KMS-11 (cell line): ENCODE measurements around the gene KCTD1.

Experiments used
- H2AFZ ChIP-seq: fragments of 200-600 bp; sonication (generic); 2 replicates; pipeline ENCODE4 v1.6.1; 2016; ENCODE audit warnings: antibody characterized with exemption, mixed run types, low read depth
- H3K27ac ChIP-seq: fragments of 200-600 bp; sonication (generic); 2 replicates; pipeline ENCODE4 v1.6.1; 2016; ENCODE audit warnings: mild to moderate bottlenecking, mixed run types
- H3K27me3 ChIP-seq: fragments of 200-600 bp; sonication (generic); 2 replicates; pipeline ENCODE4 v1.6.1; 2017; ENCODE audit warnings: mild to moderate bottlenecking, low read depth, mixed run types, moderate library complexity; ENCODE audit not compliant: insufficient read depth
- H3K36me3 ChIP-seq: fragments of 200-600 bp; sonication (generic); 2 replicates; pipeline ENCODE4 v1.6.1; 2017; ENCODE audit warnings: mild to moderate bottlenecking, mixed run types; ENCODE audit not compliant: insufficient read depth
- H3K4me1 ChIP-seq: fragments of 200-600 bp; sonication (generic); 2 replicates; pipeline ENCODE4 v1.6.1; 2016; ENCODE audit warnings: mild to moderate bottlenecking, low read depth, mixed run types; ENCODE audit not compliant: poor library complexity, severe bottlenecking
- H3K4me2 ChIP-seq: fragments of 200-600 bp; sonication (generic); 2 replicates; pipeline ENCODE4 v1.7.0; 2016; ENCODE audit warnings: mild to moderate bottlenecking, mixed run types
- H3K4me3 ChIP-seq: fragments of 200-600 bp; sonication (generic); IDR thresholded peaks from 2 replicates; pipeline ENCODE4 v1.6.1; 2017; ENCODE audit warnings: low read depth, low read length, mixed read lengths; ENCODE audit not compliant: insufficient read depth
- H3K79me2 ChIP-seq: fragments of 200-600 bp; sonication (generic); 2 replicates; pipeline ENCODE4 v1.6.1; 2016; ENCODE audit warnings: low read depth, mixed run types; ENCODE audit not compliant: insufficient read depth
- H3K9ac ChIP-seq: fragments of 200-600 bp; sonication (generic); 2 replicates; pipeline ENCODE4 v1.6.1; 2016; ENCODE audit warnings: mild to moderate bottlenecking, mixed run types
- H4K20me1 ChIP-seq: fragments of 200-600 bp; sonication (generic); 2 replicates; pipeline ENCODE4 v1.6.1; 2016; ENCODE audit warnings: mild to moderate bottlenecking, mixed run types; ENCODE audit not compliant: insufficient read depth
- TF ChIP-seq, protein P1 (sequence below): fragments of 200-600 bp; sonication (generic); conservative IDR thresholded peaks from 2 replicates; pipeline ENCODE4 v1.6.1; 2017; ENCODE audit warnings: low read depth, mild to moderate bottlenecking, antibody characterized with exemption, low read length, moderate library complexity, mixed read lengths

Gene KCTD1

DNA sequence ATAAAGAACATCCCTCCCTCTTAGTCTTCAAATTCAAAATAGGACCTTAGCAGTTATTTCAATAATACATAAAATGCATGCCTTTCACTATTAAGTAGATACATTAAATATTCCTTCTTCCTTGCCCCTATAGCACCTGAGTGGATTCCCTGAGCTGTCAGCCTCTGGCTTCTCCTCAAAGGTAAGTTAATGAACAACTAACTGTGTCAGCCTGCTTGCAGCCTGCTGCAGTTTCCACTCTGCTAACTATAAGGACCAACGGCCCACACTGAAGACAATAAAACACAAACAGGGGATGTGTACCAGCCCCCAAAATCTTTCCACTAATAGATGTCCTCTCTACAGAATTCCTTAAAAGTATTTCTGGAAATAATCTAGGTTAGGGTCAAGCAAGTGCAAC, 5.0 kb downstream of the KCTD1 start:
- Histone ChIP-seq H3K4me1 (peaks cover 40% of the 10 kb centered on the region), H3K27ac (no peak overlapping the region), H3K9ac (no peak overlapping the region), H2AFZ (no peak overlapping the region), H3K27me3 (no peaks in the 10 kb centered on the region), H3K36me3 (no peaks in the 10 kb centered on the region), H3K79me2 (no peaks in the 10 kb centered on the region; the same call in 1 of the 2 replicates), H3K4me3 (no peak overlapping the region), H3K4me2 (peak overlapping the region; percentile 80; the same call in 1 of the 2 replicates), H4K20me1 (0 out of 2 replicates have a peak, but pooled peaks cover 4% of the 10 kb centered on the region)
- TF ChIP-seq, protein P1, sequence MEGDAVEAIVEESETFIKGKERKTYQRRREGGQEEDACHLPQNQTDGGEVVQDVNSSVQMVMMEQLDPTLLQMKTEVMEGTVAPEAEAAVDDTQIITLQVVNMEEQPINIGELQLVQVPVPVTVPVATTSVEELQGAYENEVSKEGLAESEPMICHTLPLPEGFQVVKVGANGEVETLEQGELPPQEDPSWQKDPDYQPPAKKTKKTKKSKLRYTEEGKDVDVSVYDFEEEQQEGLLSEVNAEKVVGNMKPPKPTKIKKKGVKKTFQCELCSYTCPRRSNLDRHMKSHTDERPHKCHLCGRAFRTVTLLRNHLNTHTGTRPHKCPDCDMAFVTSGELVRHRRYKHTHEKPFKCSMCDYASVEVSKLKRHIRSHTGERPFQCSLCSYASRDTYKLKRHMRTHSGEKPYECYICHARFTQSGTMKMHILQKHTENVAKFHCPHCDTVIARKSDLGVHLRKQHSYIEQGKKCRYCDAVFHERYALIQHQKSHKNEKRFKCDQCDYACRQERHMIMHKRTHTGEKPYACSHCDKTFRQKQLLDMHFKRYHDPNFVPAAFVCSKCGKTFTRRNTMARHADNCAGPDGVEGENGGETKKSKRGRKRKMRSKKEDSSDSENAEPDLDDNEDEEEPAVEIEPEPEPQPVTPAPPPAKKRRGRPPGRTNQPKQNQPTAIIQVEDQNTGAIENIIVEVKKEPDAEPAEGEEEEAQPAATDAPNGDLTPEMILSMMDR = no peak

DNA sequence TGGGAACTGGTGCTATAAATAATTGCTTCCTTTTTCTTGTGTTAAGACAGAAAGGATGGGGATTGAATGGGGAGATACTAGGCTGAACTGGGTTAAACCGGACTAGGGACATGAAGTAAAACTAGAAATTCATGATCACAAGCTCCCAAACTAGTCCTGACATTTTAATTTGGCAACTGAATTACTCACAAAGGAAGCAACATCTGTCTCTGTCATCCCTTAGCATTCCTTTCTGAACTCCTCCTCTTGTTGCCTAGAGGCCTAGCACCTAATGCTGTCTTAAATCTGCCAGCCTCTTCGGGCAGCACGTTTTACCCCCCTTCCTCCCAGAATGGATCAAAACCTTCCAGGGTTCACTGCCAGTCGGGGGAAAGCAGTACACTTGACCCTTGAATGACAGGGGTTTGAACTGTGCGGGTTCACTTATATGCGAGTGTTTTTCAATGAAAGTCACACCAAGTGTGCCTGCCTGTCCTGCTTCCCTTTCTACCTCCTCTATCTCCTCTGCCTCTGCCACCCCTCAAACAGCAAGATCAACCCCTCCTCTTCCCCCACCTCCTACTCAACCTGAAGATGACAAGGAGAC, 8.2 kb downstream of the KCTD1 start:
- no peaks in the 10 kb centered on the region for H3K27me3 ChIP-seq
- no peak overlapping the region for H3K4me2 ChIP-seq
- TF ChIP-seq, protein P1 = no peak
- peaks cover 25% of the 10 kb centered on the region for H3K4me1 ChIP-seq
- no peaks in the 10 kb centered on the region for H3K79me2 ChIP-seq
- 0 out of 2 replicates have a peak, but pooled peaks cover 4% of the 10 kb centered on the region for H4K20me1 ChIP-seq
- H3K27ac ChIP-seq = no peak overlapping the region
- H3K36me3 ChIP-seq = no peaks in the 10 kb centered on the region
- H2AFZ ChIP-seq = no peak overlapping the region
- H3K9ac ChIP-seq = no peak overlapping the region
- H3K4me3 ChIP-seq = no peak overlapping the region

DNA sequence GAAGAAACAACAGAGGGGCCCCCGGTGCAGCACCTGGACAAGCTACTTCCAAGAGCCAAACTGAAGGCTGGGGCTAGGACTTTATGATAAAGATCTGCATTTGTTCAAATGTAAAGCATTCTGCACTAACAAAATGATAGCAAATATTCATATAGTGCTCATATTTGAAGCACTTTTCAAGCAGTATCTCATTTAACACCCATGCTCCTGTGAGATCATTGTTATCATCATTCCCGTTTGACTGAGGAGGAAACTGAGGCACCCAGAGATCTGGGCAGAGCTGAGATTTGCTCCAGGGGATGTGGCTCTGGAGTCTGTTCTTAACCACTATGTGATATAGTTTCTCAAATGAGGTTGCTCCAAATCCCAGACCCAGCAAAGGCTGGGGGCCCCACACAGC, 9.8 kb downstream of the KCTD1 start:
- no peaks in the 10 kb centered on the region for H3K36me3 ChIP-seq
- H3K79me2 ChIP-seq = no peaks in the 10 kb centered on the region
- no peak overlapping the region for H3K4me3 ChIP-seq
- no peaks in the 10 kb centered on the region for H3K27me3 ChIP-seq
- no peak overlapping the region for H2AFZ ChIP-seq
- H3K27ac ChIP-seq = no peak overlapping the region
- peaks cover 9% of the 10 kb centered on the region for H3K4me1 ChIP-seq
- TF ChIP-seq, protein P1 = no peak
- H3K4me2 ChIP-seq = no peak overlapping the region
- H4K20me1 ChIP-seq = no peaks in the 10 kb centered on the region
- no peak overlapping the region for H3K9ac ChIP-seq

DNA sequence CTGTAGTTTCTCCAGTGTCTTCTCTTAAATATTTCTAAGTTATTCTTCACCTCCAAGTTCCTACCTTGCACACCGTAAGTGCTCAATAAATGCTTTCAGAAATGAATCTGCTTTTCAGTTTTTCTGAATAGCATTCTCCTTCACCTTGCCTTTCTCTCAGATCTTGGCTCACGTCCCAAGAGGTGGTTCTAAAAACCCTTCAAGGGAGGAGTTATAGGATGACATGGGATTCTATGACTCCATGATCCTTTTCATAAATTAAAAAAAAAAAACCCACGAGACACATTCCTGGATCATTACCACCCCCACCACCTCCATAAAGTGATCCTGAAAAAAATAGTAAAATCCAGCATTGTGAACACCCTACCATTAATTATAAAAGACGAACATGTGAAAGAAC, 11.7 kb downstream of the KCTD1 start:
- H2AFZ ChIP-seq = no peak overlapping the region
- no peaks in the 10 kb centered on the region for H3K79me2 ChIP-seq
- H3K9ac ChIP-seq = no peak overlapping the region
- no peaks in the 10 kb centered on the region for H4K20me1 ChIP-seq
- H3K4me1 ChIP-seq = no peaks in the 10 kb centered on the region
- no peaks in the 10 kb centered on the region for H3K27me3 ChIP-seq
- no peak overlapping the region for H3K27ac ChIP-seq
- TF ChIP-seq, protein P1 = no peak
- H3K36me3 ChIP-seq = no peaks in the 10 kb centered on the region
- H3K4me3 ChIP-seq = no peak overlapping the region
- H3K4me2 ChIP-seq = no peak overlapping the region
